ENCODE data around the gene SLC9A9. TPM values are rescaled to one million over a fixed set of nuclear protein-coding genes. Genes with fewer than 3 reads are reported as not detected.

The SLC9A9 gene
- polyA plus RNA-seq, 1 of the 3 experiments (the other 2 are of a cell fraction): 0.05 TPM

GRCh38 chr3:143396790-143397189, 451.5 kb downstream of the SLC9A9 start:
- ChIA-PET POLR2A (no interaction called here), CTCF (no interaction called here)
- no peaks in the 10 kb centered on the region for H3F3A ChIP-seq (replicated peaks; ENCODE audit: insufficient read depth)
- no peaks in the 10 kb centered on the region for H4K20me1 ChIP-seq (ENCODE audit: insufficient read depth)
- no peak overlapping the region for H3K4me2 ChIP-seq
- no peaks in the 10 kb centered on the region for H3K9me3 ChIP-seq
- no peaks in the 10 kb centered on the region; the same call in 1 of the 2 replicates for H3K27me3 ChIP-seq (ENCODE audit: insufficient read depth)
- no peak overlapping the region for H2AFZ ChIP-seq (ENCODE audit: low read depth)
- H3K4me1 ChIP-seq (ENCODE audit: control insufficient read depth in 1 of 2, insufficient read depth in 2 of 2, low read depth in 1 of 2, low read length in 1 of 2): no peaks in the 10 kb centered on the region
- H3K4me3 ChIP-seq (ENCODE audit: low read depth in 2 of 2, low read length in 1 of 2): no peak overlapping the region
- H3K9me2 ChIP-seq: no peaks in the 10 kb centered on the region
- H3K36me3 ChIP-seq (replicated peaks in 1 of 2; ENCODE audit: control insufficient read depth in 1 of 2, insufficient read depth in 2 of 2, low read length in 1 of 2): no peaks in the 10 kb centered on the region
- no peak overlapping the region for H3K9ac ChIP-seq
- no peaks in the 10 kb centered on the region for H3K79me2 ChIP-seq (ENCODE audit: insufficient read depth)
- DNase-seq: no peak
- 19% methylated on average over 1 of the region's 1 CpG for WGBS (ENCODE audit: low lambda C conversion rate)
- TF ChIP-seq, protein P1, sequence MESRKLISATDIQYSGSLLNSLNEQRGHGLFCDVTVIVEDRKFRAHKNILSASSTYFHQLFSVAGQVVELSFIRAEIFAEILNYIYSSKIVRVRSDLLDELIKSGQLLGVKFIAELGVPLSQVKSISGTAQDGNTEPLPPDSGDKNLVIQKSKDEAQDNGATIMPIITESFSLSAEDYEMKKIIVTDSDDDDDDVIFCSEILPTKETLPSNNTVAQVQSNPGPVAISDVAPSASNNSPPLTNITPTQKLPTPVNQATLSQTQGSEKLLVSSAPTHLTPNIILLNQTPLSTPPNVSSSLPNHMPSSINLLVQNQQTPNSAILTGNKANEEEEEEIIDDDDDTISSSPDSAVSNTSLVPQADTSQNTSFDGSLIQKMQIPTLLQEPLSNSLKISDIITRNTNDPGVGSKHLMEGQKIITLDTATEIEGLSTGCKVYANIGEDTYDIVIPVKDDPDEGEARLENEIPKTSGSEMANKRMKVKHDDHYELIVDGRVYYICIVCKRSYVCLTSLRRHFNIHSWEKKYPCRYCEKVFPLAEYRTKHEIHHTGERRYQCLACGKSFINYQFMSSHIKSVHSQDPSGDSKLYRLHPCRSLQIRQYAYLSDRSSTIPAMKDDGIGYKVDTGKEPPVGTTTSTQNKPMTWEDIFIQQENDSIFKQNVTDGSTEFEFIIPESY (IDR thresholded peaks at IDR 0.05; ENCODE audit: borderline replicate concordance, low read depth): no peak
- TF ChIP-seq POLR2AphosphoS5 (IDR thresholded peaks at IDR 0.05; ENCODE audit: low read depth, low read length) (no peak), YY1 (IDR thresholded peaks at IDR 0.05; ENCODE audit: low read depth) (no peak), USF1 (IDR thresholded peaks at IDR 0.05; ENCODE audit: borderline replicate concordance, low read depth) (no peak), RCOR1 (IDR thresholded peaks at IDR 0.05; ENCODE audit: low read length) (no peak), FOXM1 (IDR thresholded peaks at IDR 0.05; ENCODE audit: low read depth) (no peak), FOSL2 (IDR thresholded peaks at IDR 0.05; ENCODE audit: borderline replicate concordance, low read depth) (no peak), GATA2 (CRISPR knock-in tag; IDR thresholded peaks at IDR 0.05) (no peak), JUND (IDR thresholded peaks at IDR 0.05) (no peak), CHD2 (IDR thresholded peaks at IDR 0.05; ENCODE audit: low read length, partially characterized antibody) (no peak), SMC3 (IDR thresholded peaks at IDR 0.05; ENCODE audit: low read depth, low read length) (no peak), GABPA (IDR thresholded peaks at IDR 0.05; ENCODE audit: low read depth) (no peak), RAD21 (IDR thresholded peaks at IDR 0.05; ENCODE audit: low read length) (no peak), FOXJ3 (CRISPR knock-in tag; IDR thresholded peaks at IDR 0.05) (no peak), MAX (IDR thresholded peaks at IDR 0.05; ENCODE audit: low read depth) (no peak), EZH2phosphoT487 (IDR thresholded peaks at IDR 0.05; ENCODE audit: borderline replicate concordance, low read depth) (no peak)
- TF ChIP-seq, protein P2, sequence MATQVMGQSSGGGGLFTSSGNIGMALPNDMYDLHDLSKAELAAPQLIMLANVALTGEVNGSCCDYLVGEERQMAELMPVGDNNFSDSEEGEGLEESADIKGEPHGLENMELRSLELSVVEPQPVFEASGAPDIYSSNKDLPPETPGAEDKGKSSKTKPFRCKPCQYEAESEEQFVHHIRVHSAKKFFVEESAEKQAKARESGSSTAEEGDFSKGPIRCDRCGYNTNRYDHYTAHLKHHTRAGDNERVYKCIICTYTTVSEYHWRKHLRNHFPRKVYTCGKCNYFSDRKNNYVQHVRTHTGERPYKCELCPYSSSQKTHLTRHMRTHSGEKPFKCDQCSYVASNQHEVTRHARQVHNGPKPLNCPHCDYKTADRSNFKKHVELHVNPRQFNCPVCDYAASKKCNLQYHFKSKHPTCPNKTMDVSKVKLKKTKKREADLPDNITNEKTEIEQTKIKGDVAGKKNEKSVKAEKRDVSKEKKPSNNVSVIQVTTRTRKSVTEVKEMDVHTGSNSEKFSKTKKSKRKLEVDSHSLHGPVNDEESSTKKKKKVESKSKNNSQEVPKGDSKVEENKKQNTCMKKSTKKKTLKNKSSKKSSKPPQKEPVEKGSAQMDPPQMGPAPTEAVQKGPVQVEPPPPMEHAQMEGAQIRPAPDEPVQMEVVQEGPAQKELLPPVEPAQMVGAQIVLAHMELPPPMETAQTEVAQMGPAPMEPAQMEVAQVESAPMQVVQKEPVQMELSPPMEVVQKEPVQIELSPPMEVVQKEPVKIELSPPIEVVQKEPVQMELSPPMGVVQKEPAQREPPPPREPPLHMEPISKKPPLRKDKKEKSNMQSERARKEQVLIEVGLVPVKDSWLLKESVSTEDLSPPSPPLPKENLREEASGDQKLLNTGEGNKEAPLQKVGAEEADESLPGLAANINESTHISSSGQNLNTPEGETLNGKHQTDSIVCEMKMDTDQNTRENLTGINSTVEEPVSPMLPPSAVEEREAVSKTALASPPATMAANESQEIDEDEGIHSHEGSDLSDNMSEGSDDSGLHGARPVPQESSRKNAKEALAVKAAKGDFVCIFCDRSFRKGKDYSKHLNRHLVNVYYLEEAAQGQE (IDR thresholded peaks at IDR 0.05; ENCODE audit: low read depth, low read length): no peak
- no peak overlapping the region for H3K27ac ChIP-seq (ENCODE audit: low read depth in 2 of 2, low read length in 1 of 2)

Data from SK-N-SH (cell line).